Nephron (organoid): ENCODE data around the gene ZNF574.
A peak's percentile ranks its signal among the peaks of the same experiment; 100 is the strongest.

Experiments
- H3K27ac Mint-ChIP-seq, 3 experiments: 2 replicates each; pipeline ENCODE4 v1.8.0; 2020; ENCODE audit warnings: mixed read lengths in 3 of 3, mild to moderate bottlenecking in 2 of 3, moderate library complexity in 1 of 3
- H3K27me3 Mint-ChIP-seq: 2 replicates; pipeline ENCODE4 v1.8.0; 2021; ENCODE audit warnings: low read depth, mild to moderate bottlenecking, moderate library complexity, mixed read lengths
- H3K36me3 Mint-ChIP-seq: 2 replicates; pipeline ENCODE4 v1.8.0; 2020; ENCODE audit warnings: low read depth, mixed read lengths
- H3K4me1 Mint-ChIP-seq: 2 replicates; pipeline ENCODE4 v1.8.0; 2020; ENCODE audit warnings: mixed read lengths
- H3K4me3 Mint-ChIP-seq, 3 experiments: 2 replicates each; pipeline ENCODE4 v1.8.0; 2020; ENCODE audit warnings: mild to moderate bottlenecking in 3 of 3, mixed read lengths in 3 of 3, moderate library complexity in 2 of 3
- H3K9me3 Mint-ChIP-seq: 2 replicates; pipeline ENCODE4 v1.8.0; 2020; ENCODE audit warnings: mixed read lengths
- TF ChIP-seq, protein P1 (sequence below), 3 experiments: fragments of 200-600 bp; sonication (generic); IDR thresholded peaks; one replicate each; pipeline ENCODE4 v1.5.0; 2021; ENCODE audit warnings: antibody characterized with exemption in 3 of 3; ENCODE audit not compliant: unreplicated experiment in 3 of 3

The ZNF574 gene, protein sequence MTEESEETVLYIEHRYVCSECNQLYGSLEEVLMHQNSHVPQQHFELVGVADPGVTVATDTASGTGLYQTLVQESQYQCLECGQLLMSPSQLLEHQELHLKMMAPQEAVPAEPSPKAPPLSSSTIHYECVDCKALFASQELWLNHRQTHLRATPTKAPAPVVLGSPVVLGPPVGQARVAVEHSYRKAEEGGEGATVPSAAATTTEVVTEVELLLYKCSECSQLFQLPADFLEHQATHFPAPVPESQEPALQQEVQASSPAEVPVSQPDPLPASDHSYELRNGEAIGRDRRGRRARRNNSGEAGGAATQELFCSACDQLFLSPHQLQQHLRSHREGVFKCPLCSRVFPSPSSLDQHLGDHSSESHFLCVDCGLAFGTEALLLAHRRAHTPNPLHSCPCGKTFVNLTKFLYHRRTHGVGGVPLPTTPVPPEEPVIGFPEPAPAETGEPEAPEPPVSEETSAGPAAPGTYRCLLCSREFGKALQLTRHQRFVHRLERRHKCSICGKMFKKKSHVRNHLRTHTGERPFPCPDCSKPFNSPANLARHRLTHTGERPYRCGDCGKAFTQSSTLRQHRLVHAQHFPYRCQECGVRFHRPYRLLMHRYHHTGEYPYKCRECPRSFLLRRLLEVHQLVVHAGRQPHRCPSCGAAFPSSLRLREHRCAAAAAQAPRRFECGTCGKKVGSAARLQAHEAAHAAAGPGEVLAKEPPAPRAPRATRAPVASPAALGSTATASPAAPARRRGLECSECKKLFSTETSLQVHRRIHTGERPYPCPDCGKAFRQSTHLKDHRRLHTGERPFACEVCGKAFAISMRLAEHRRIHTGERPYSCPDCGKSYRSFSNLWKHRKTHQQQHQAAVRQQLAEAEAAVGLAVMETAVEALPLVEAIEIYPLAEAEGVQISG

DNA sequence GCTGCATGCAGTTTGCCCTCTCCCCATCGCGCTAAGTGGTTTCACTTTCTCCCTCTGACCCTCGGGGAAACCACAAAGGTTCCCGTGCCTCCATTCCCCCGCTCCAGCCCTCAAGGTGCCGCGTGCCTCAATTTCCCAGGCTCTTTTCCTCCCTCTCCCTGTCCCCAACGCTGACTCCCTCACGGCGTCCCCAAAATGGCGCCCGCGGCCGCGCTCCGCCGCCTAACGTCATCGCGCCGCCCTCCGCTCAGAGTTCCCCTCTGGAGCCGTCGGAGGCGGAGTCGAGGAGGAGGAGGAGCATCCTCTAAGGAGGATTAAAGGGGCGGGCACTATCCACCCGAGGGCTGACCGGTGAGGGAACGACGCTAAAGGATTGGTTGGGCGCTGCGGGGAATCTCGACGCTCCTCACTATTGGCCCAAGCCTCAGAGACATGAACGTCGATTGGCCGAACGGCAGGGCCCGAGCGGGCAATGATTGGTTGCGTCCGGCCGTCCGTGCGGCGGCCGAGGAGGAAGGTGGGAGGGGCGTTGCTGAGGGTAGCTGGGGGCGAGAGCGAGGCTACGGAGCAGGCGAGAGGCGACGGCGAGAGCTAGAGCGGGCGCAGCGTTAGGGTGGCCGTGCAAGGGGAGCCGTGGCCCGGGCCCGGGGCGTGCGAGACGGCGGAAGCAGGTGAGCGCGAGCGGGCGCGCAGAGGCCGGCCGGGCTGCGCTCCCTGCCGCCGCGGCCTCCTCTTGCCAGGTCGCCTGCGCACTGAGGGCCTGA, at the start of gene ZNF574:
Gene ZNF574 (plus strand): TSS at position 551 of the 764 bp plus-strand sequence. CDS start 2,441 bp downstream, outside the sequence.
- Mint-ChIP-seq H3K27ac (peak within 1 kb of the TSS; percentile 96 to 100 (median 100)), H3K9me3 (no peaks in the 10 kb centered on the region), H3K36me3 (peaks cover 13% of the 10 kb centered on the region), H3K27me3 (no peaks in the 10 kb centered on the region), H3K4me1 (peaks cover 36% of the 10 kb centered on the region), H3K4me3 (peak within 1 kb of the TSS; percentile 94 to 98 (median 94))
- TF ChIP-seq, protein P1, sequence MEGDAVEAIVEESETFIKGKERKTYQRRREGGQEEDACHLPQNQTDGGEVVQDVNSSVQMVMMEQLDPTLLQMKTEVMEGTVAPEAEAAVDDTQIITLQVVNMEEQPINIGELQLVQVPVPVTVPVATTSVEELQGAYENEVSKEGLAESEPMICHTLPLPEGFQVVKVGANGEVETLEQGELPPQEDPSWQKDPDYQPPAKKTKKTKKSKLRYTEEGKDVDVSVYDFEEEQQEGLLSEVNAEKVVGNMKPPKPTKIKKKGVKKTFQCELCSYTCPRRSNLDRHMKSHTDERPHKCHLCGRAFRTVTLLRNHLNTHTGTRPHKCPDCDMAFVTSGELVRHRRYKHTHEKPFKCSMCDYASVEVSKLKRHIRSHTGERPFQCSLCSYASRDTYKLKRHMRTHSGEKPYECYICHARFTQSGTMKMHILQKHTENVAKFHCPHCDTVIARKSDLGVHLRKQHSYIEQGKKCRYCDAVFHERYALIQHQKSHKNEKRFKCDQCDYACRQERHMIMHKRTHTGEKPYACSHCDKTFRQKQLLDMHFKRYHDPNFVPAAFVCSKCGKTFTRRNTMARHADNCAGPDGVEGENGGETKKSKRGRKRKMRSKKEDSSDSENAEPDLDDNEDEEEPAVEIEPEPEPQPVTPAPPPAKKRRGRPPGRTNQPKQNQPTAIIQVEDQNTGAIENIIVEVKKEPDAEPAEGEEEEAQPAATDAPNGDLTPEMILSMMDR (IDR thresholded peaks at IDR 0.05; ENCODE audit: unreplicated experiment in 3 of 3): no peak

DNA sequence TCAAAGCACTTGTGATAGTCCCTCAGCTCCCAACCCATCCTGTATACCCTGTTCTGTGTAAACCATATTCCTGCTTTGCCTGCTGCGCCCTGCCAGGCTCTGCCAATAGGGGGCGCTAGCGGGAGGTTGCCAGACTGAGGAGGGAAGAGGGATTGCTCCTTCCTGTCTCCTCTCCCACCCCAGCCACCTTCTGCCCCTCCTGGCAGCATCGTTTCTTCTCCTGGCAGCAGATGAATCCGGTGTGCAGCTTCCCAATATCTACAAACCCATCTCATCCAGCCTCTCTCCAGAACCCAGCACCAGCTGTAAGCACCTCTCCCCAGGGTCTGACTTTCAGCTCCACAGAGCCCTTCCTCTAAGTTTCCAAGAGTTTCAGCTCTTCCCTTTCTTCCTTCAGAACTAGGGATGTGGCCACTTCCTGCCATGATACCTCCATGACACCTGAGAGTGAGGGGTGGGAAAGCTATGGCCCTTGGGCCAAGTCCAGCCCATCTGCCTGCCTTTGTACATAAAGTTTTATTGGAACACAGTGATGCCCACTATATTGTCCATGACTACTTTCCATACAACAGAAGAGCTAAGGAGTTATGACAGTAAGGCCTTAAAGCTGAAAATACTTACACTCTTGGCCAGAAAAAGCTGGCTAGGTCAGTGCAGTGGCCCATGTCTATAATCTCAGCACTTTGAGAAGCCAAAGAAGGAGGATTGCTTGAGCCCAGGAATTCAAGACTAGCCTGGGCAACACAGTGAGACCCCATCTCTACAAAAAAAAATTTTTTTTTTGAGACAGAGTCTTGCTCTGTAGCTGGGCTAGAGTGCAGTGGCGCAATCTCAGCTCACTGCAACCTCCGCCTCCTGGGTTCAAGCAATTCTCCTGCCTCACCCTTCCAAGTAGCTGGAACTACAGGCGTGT, 47.4 kb upstream of the ZNF574 start:
- peaks cover 10% of the 10 kb centered on the region for H3K27me3 Mint-ChIP-seq
- H3K27ac Mint-ChIP-seq: no peak overlapping the region
- H3K9me3 Mint-ChIP-seq: no peaks in the 10 kb centered on the region
- H3K4me3 Mint-ChIP-seq: no peak overlapping the region
- TF ChIP-seq, protein P1 (IDR thresholded peaks at IDR 0.05; ENCODE audit: unreplicated experiment in 3 of 3): peak; percentile 13 to 33 (median 17)
- peaks cover 23% of the 10 kb centered on the region for H3K4me1 Mint-ChIP-seq
- peaks cover 5% of the 10 kb centered on the region for H3K36me3 Mint-ChIP-seq

DNA sequence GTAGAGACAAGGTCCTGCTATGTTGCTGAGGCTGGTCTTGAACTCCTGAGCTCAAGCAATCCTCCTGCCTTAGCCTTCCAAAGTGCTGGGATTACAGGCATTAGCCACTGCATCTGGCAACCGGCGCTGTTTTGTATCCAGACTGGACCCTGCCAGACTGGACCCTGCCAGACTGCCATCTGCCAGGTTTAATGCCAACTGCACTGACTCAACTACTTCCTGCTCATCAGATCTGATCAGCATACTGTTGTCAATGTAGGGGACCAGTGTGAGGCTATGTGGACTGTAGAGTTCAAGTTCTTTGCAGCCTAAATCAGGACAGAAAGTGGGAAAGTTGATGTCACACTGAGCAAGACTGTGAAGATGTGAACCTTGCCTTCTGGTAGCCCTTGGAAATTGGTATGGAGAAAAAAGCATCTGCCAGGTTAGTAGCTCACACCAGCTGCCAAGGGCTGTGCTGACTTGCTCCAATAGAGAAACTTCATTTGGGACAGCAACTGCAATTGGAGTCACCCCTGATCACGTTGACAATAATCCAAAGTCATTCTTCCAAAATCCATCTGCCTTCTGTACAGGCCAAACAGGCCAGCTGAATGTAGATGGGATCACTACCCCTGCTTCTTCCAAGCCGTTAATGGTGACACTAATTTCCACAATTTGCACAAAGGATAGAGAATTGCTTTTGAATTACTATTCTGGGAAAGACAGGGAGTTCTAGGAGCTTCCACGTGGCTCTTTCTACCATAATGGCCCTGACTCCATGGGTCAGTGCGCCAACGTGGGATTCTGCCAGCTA, 45.1 kb upstream of the ZNF574 start:
- H3K27ac Mint-ChIP-seq: peak overlapping the region in 2 of 3 experiments; percentile 20 to 48
- no peak overlapping the region for H3K4me3 Mint-ChIP-seq
- no peaks in the 10 kb centered on the region for H3K9me3 Mint-ChIP-seq
- TF ChIP-seq, protein P1 (IDR thresholded peaks at IDR 0.05; ENCODE audit: unreplicated experiment in 3 of 3): no peak
- peaks cover 5% of the 10 kb centered on the region for H3K36me3 Mint-ChIP-seq
- H3K4me1 Mint-ChIP-seq: peaks cover 22% of the 10 kb centered on the region
- H3K27me3 Mint-ChIP-seq: peaks cover 6% of the 10 kb centered on the region

DNA sequence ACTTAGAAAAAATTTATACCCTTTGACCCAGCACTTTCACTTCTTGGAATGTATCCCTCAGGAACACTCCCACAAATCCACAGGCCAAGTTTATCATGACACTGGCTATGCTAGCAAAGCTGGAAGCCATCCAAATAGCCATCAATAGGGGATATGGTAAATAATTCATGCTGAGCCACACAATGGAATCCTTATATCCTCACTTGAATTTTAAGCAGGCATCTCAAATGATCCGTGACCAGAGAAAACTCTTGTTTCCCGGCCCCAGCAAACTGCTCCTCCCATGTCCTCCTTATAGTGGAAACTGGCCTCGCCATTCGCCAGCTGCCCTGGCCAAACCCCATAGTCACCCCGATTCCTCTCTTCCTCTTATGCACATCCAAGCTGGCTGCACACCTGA, 43.5 kb upstream of the ZNF574 start:
- TF ChIP-seq, protein P1 (IDR thresholded peaks at IDR 0.05; ENCODE audit: unreplicated experiment in 3 of 3): no peak
- no peaks in the 10 kb centered on the region for H3K36me3 Mint-ChIP-seq
- peak overlapping the region; percentile 21 to 76 (median 56) for H3K27ac Mint-ChIP-seq
- H3K4me1 Mint-ChIP-seq: peaks cover 22% of the 10 kb centered on the region
- no peaks in the 10 kb centered on the region for H3K9me3 Mint-ChIP-seq
- no peak overlapping the region for H3K4me3 Mint-ChIP-seq
- peaks cover 6% of the 10 kb centered on the region for H3K27me3 Mint-ChIP-seq
